Heart left ventricle (tissue), 13 donors: ENCODE results near the gene PTPN11.

Experiments
- POLR2A ChIP-seq, 2 donors: fragments of 450-650 bp; IDR thresholded peaks; one replicate each; pipeline ENCODE4 v1.6.1; 2017; ENCODE audit warnings: antibody characterized with exemption in 2 of 2, mild to moderate bottlenecking in 2 of 2, moderate library complexity in 2 of 2
- TF ChIP-seq, protein P1 (sequence below), 12 donors: fragments of 200-600 bp; sonication (generic) in 4 of 12; IDR thresholded peaks; one replicate each; pipeline versions ENCODE4 v1.5.0 to v1.8.0; 2018 to 2022; ENCODE audit warnings: antibody characterized with exemption in 12 of 12, mild to moderate bottlenecking in 5 of 12
- donor health status: ischemic (EF 13 %, LVEDD 7.1; RV severe dilation, severe dysfunction).
- donor health status: DM: no; HTN: yes; CAD: no.
- donor health status: DM: no; HTN: no; CAD: no.
- donor health status: ischemic (EF 25% LVEDD 6.9; RV normal size, moderate dysfunction).
- donor health status: ischemic (EF 25% LVEDD 5.7; RV mildly dilated, moderate dysfunction).
- donor health status: ischemic (EF 35%, LVEDD 5.7; RV mildly dilated, moderate dysfunction).
- donor health status: nonischemic (EF 11% LVEDD 7.7; RV severe dilation, severe dysfunction).
- donor health status: DM: yes; HTN: yes; CAD: no.
- donor health status: PGD.
- donor health status: ischemic (EF 29% LVEDD 5.4; RV normal size, mild dysfunction).
- donor health status: nonischemic (EF 23%, LVEDD 6.1; RV moderate dilation, normal function).

DNA sequence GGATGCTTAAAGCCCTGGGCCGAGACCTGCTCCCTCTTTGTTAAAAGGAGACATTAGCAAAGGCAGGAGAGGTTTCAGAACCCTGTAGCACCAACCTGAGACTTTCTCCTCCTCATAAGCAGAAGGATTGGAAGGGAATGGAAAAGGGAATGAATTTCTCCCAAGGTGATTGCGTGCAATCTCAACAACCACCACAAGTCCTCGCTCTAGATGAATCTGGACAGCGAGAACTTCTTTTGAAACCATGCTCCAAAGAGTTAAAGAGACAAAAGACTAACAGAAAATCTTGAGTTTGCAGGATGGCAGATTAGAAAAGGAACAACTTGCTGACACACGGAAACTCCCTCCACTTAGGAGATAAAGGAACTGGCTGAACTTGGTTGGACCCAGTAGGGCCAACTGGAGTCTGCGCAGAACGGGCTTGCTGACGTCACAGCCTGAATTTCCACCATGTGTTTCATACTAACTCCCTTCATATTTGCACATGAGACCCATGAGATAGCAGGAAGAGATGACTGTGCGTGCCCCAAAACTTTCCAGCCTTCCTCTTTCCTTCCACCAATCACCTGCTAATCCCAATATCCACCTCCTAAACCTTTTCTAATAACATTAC, 137.0 kb downstream of the PTPN11 start:
- TF ChIP-seq, protein P1, sequence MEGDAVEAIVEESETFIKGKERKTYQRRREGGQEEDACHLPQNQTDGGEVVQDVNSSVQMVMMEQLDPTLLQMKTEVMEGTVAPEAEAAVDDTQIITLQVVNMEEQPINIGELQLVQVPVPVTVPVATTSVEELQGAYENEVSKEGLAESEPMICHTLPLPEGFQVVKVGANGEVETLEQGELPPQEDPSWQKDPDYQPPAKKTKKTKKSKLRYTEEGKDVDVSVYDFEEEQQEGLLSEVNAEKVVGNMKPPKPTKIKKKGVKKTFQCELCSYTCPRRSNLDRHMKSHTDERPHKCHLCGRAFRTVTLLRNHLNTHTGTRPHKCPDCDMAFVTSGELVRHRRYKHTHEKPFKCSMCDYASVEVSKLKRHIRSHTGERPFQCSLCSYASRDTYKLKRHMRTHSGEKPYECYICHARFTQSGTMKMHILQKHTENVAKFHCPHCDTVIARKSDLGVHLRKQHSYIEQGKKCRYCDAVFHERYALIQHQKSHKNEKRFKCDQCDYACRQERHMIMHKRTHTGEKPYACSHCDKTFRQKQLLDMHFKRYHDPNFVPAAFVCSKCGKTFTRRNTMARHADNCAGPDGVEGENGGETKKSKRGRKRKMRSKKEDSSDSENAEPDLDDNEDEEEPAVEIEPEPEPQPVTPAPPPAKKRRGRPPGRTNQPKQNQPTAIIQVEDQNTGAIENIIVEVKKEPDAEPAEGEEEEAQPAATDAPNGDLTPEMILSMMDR (IDR thresholded peaks at IDR 0.05): no peak
- no peak for TF ChIP-seq POLR2A (IDR thresholded peaks at IDR 0.05)
